A549 treated with Mapracorat at 1 μM for 4 hours (cell line): ENCODE measurements around the gene C1QTNF2. TPM values are rescaled to one million over a fixed set of nuclear protein-coding genes. Genes with fewer than 3 reads are reported as not detected.

Experiments used
- total RNA-seq: library from RNA; stranded (reverse); fragments of 200-300 nt; extraction: Qiagen RNA extraction; gene quantifications from 5 replicates; pipeline ENCODE4 v1.2.3, GENCODE V29; 2022

The C1QTNF2 gene
- total RNA-seq: 0.08 to 0.17 TPM (median 0.13 TPM) in 4 of 5 replicates, not detected in the other

DNA sequence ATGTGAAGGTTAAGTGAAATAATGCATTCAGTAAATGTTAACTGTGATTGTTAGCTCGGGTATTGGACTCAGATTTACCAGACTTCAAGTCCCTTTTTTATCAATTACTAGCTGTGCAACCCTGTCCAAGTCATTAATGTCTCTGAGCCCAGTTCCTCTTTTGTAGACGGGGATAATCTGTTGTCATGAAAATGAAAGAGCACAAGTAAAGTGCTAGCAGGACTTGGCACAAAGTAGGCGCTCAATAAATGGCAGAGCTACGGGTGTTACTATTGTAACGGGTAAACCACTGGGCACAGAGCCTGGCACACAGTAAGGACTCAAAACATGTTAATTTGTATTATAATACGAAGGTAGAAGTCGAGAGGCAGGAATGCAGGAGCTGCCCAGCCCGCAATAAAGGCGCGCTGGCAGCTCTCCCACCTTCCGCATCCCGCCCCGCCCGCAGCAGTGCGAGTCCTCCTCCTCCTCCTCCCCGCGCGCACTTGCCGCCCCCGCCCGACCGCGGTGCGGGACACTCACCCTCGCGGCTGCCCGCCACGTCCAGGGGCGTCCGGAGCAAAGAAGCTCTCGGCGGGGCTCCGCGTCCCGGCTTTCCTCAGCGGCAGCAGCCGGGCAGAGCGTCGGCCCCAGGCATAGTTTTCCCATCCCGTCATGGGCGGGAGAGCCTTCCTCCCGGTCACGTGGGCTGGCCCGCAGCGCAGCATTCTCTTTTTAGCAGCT lies at the start of gene C1QTNF2:
Gene C1QTNF2 (minus strand): TSS at position 637 of the 723 bp plus-strand sequence. CDS start 15,615 bp downstream, outside the sequence.

DNA sequence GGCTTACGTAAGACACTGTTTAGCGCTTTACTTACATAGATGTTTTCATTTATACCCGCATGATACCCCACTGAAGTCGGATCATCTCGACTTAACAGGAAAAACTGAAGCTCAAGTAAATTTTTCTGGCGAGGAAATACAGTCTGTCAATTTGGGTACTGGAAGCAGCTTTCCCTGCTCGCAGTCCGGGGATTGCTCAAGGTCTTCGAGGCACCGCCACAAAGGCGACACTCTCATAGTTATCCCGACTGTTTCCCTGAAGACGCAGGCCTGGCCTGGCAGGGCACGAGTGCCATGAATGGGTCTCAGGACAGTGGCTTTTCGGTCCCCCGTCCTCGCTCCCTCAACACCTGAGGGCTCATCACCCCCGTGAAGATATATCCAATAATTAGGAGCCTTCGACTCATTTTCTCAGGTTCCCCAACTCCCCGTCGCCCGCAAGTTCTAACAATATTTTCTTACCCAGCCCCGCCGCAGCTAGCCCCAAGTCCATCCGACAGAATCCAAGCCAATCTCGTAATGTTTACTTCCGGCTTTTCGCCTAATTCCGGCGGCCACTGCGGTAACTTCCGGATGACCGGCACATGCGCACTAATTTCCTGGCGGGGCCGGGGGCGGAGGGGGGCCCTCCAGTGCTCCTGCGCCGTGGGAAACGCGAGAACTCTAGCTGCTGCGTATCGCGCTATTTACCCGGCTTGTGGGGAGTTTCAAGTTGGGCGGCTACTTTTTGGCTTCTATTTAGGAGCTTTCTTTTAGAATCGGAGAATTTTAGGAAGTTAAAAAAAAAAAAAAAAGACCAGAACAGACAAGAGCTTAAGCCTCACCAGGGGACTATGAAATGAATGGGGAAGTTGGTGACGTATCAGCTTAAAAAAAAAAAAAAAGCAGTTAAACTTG lies 48.4 kb upstream of the C1QTNF2 start, which contains the start of gene SLU7:
Gene SLU7 (minus strand): TSS at position 521 of the 897 bp plus-strand sequence. CDS start 3,787 bp downstream, outside the sequence.

DNA sequence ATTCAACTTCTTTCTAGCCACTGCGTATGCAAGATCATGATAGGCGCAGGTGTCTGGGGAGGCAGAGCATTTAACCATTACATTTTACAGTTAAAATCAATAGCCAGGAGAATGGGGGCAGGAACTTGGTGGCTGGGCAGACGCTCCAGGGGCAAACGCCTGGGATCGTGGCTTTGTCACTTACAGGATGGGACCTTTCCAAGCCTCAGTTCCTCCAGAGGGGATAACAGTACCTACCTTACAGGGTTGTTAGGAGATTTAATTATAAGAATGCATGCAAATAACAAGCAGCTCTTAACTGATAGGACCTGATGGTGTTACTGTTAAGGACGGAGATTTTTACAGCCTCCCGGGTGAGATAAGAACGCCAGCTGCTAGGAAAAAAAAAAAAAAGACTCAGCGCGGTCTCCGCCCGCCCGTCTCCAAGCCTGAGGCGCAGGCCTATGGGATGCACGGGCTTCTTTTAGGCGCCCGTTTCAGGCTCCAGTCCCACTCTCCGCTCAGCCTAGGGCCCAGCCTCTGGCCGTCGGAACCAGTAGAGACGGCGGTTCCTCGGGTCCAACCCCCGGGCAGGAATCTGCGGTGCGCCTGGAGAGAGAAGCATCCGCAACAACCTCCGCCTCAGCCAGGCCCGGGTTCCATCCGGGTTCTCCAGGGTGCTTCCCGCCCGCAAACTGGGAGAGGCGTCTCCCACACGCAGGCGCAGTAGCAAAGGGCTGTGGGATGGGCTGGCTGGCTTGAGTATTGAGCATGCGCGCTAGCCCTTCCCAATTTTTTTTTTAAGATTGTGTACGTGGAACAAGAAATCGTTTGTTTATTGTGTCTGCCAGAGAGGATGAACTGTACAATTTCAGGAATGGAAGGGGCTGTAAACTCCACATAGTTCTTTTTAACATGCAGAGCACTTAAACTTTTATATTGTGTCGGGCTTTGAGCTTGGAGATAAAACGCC lies 29.3 kb upstream of the C1QTNF2 start, which contains the start of gene FAM200C:
Gene FAM200C (minus strand): TSS at position 653 of the 952 bp plus-strand sequence. CDS start 4,564 bp downstream, outside the sequence.

DNA sequence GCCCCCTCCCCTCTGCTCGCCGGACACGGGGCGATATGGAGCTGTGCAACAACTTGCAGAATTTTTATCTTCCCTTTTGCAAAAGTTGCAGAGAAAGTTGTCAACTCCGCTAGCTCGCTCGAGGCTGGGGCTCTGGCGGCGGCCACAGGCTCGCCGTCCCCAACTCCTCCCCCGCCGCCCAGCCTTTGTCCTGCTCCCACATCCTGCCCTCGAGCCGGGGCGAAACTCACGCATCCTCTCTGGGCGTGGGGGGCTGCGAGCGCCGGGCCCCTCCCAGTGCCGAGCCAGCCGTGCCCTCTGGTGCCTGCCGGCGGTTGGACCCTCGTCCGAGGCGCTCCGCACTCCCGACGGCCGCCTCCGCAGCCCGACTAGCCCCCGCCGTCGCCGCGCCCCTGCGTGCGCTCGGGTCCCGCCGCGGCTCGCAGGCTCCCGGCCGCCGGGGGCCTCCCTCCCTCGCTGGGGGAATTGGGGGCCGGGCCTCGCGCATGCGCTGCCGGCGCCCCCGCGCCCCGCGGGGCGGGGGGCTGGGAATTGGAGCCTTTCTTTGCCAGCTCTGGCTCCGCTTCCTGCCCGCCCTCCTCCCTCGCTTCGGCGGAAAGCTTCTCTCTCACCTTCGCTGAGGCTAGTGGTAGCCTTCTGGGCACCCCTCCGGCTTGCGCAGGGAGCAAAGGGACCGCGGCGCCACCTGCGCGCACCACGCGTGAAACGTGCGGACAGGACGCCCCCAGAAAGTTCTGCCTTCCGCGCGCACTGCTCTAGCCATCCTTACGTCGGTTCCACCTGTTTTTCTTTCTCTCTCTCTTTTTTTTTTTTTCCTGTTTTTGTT lies 58.1 kb downstream of the C1QTNF2 start, which contains the start of gene CCNJL:
Gene CCNJL (minus strand): TSS at position 431 of the 826 bp plus-strand sequence. CDS start 641 bp downstream, outside the sequence.

Other genes starting within 250 kb of the C1QTNF2 start
- gene FABP6, start 141.1 kb downstream of the C1QTNF2 start, total RNA-seq: 0.60 to 1.3 TPM (median 0.75 TPM) in 5 replicates
- 10.0 to 12.3 TPM (median 11.8 TPM) in 5 replicates for gene CCNJL, start 58.1 kb downstream of the C1QTNF2 start, total RNA-seq
- gene FAM200C, start 29.4 kb upstream of the C1QTNF2 start, total RNA-seq: 1.3 to 2.2 TPM (median 1.6 TPM) in 5 replicates
- gene SLU7, start 48.5 kb upstream of the C1QTNF2 start, total RNA-seq: 43.5 to 48.3 TPM (median 46.0 TPM) in 5 replicates
- gene PTTG1, start 51.2 kb upstream of the C1QTNF2 start, total RNA-seq: 189 to 307 TPM (median 204 TPM) in 5 replicates